KMS-11 (cell line): ENCODE results near the gene ARPC3.

ENCODE experiments used
- H2AFZ ChIP-seq: fragments of 200-600 bp; sonication (generic); 2 replicates; pipeline ENCODE4 v1.6.1; 2016; ENCODE audit warnings: antibody characterized with exemption, mixed run types, low read depth
- H3K27ac ChIP-seq: fragments of 200-600 bp; sonication (generic); 2 replicates; pipeline ENCODE4 v1.6.1; 2016; ENCODE audit warnings: mild to moderate bottlenecking, mixed run types
- H3K27me3 ChIP-seq: fragments of 200-600 bp; sonication (generic); 2 replicates; pipeline ENCODE4 v1.6.1; 2017; ENCODE audit warnings: mild to moderate bottlenecking, low read depth, mixed run types, moderate library complexity; ENCODE audit not compliant: insufficient read depth
- H3K36me3 ChIP-seq: fragments of 200-600 bp; sonication (generic); 2 replicates; pipeline ENCODE4 v1.6.1; 2017; ENCODE audit warnings: mild to moderate bottlenecking, mixed run types; ENCODE audit not compliant: insufficient read depth
- H3K4me1 ChIP-seq: fragments of 200-600 bp; sonication (generic); 2 replicates; pipeline ENCODE4 v1.6.1; 2016; ENCODE audit warnings: mild to moderate bottlenecking, low read depth, mixed run types; ENCODE audit not compliant: poor library complexity, severe bottlenecking
- H3K4me2 ChIP-seq: fragments of 200-600 bp; sonication (generic); 2 replicates; pipeline ENCODE4 v1.7.0; 2016; ENCODE audit warnings: mild to moderate bottlenecking, mixed run types
- H3K4me3 ChIP-seq: fragments of 200-600 bp; sonication (generic); IDR thresholded peaks from 2 replicates; pipeline ENCODE4 v1.6.1; 2017; ENCODE audit warnings: low read depth, low read length, mixed read lengths; ENCODE audit not compliant: insufficient read depth
- H3K79me2 ChIP-seq: fragments of 200-600 bp; sonication (generic); 2 replicates; pipeline ENCODE4 v1.6.1; 2016; ENCODE audit warnings: low read depth, mixed run types; ENCODE audit not compliant: insufficient read depth
- H3K9ac ChIP-seq: fragments of 200-600 bp; sonication (generic); 2 replicates; pipeline ENCODE4 v1.6.1; 2016; ENCODE audit warnings: mild to moderate bottlenecking, mixed run types
- H4K20me1 ChIP-seq: fragments of 200-600 bp; sonication (generic); 2 replicates; pipeline ENCODE4 v1.6.1; 2016; ENCODE audit warnings: mild to moderate bottlenecking, mixed run types; ENCODE audit not compliant: insufficient read depth
- CTCF ChIP-seq: fragments of 200-600 bp; sonication (generic); conservative IDR thresholded peaks from 2 replicates; pipeline ENCODE4 v1.6.1; 2017; ENCODE audit warnings: low read depth, mild to moderate bottlenecking, antibody characterized with exemption, low read length, moderate library complexity, mixed read lengths

ARPC3 gene

GRCh38 chr12:110449799-110450497, at the start of gene ARPC3:
Gene ARPC3 (minus strand): TSS chr12:110450337. CDS start chr12:110450260, 77 bp downstream.
- Histone ChIP-seq H4K20me1 (no peaks in the 10 kb centered on the region), H3K27ac (peak within 1 kb of the TSS; percentile 59), H3K79me2 (peaks cover 28% of the 10 kb centered on the region; the same call in 1 of the 2 replicates)

GRCh38 chr12:110498984-110499706, 49.0 kb upstream of the ARPC3 start:
- no peak overlapping the region for H3K4me3 ChIP-seq
- peaks cover 25% of the 10 kb centered on the region; the same call in 1 of the 2 replicates for H3K79me2 ChIP-seq
- H4K20me1 ChIP-seq = no peaks in the 10 kb centered on the region
- H3K36me3 ChIP-seq = no peaks in the 10 kb centered on the region
- H2AFZ ChIP-seq = no peak overlapping the region
- H3K4me2 ChIP-seq = no peak overlapping the region
- no peak overlapping the region for H3K9ac ChIP-seq
- peaks cover 19% of the 10 kb centered on the region for H3K4me1 ChIP-seq
- no peaks in the 10 kb centered on the region for H3K27me3 ChIP-seq
- H3K27ac ChIP-seq = no peak overlapping the region
- no peak for TF ChIP-seq CTCF

More at GRCh38 chr12:110449799-110450497, at the start of gene ARPC3:
- peak; percentile 53 for TF ChIP-seq CTCF
- Histone ChIP-seq H3K4me2 (peak within 1 kb of the TSS; percentile 55), H3K36me3 (no peaks in the 10 kb centered on the region), H2AFZ (peak within 1 kb of the TSS; percentile 69; the same call in 1 of the 2 replicates), H3K4me3 (no peak within 1 kb of the TSS), H3K4me1 (no peaks in the 10 kb centered on the region), H3K9ac (peak within 1 kb of the TSS; percentile 68), H3K27me3 (no peaks in the 10 kb centered on the region)

- H3K4me2 ChIP-seq = no peak overlapping the region
- no peaks in the 10 kb centered on the region for H4K20me1 ChIP-seq
- no peak overlapping the region for H3K27ac ChIP-seq
- no peak overlapping the region for H2AFZ ChIP-seq
- no peaks in the 10 kb centered on the region for H3K36me3 ChIP-seq
- H3K27me3 ChIP-seq = no peaks in the 10 kb centered on the region
- TF ChIP-seq CTCF = no peak
- H3K4me3 ChIP-seq = no peak overlapping the region
- H3K79me2 ChIP-seq = peaks cover 3% of the 10 kb centered on the region; the same call in 1 of the 2 replicates
- H3K4me1 ChIP-seq = no peaks in the 10 kb centered on the region
- H3K9ac ChIP-seq = no peak overlapping the region
These were observed 25.3 kb upstream of the ARPC3 start for GRCh38 chr12:110475426-110475825.

GRCh38 chr12:110468214-110469048, 18.3 kb upstream of the ARPC3 start, which contains the start of the genes FAM216A and GPN3:
Gene FAM216A (plus strand): TSS chr12:110468845. CDS start chr12:110468876, 31 bp downstream.
Gene GPN3 (minus strand): TSS chr12:110468257. CDS start chr12:110468203, 54 bp downstream.
- Histone ChIP-seq H3K4me2 (peak within 1 kb of the TSS; percentile 77), H3K27ac (peak within 1 kb of the TSS; percentile 99), H4K20me1 (no peaks in the 10 kb centered on the region), H3K4me3 (no peak within 1 kb of the TSS), H3K79me2 (peaks cover 24% of the 10 kb centered on the region; the same call in 1 of the 2 replicates), H2AFZ (peak within 1 kb of the TSS; percentile 51), H3K4me1 (peaks cover 8% of the 10 kb centered on the region), H3K9ac (peak within 1 kb of the TSS; percentile 99), H3K36me3 (no peaks in the 10 kb centered on the region), H3K27me3 (no peaks in the 10 kb centered on the region)
- no peak for TF ChIP-seq CTCF
